Measurements from ENCODE around the gene DPP7.
"Not testable (repeated sequence)": the region's sequence is repeated elsewhere in the genome, so short reads cannot be mapped to it uniquely, and the experiment has no call there.

The DPP7 gene

DNA sequence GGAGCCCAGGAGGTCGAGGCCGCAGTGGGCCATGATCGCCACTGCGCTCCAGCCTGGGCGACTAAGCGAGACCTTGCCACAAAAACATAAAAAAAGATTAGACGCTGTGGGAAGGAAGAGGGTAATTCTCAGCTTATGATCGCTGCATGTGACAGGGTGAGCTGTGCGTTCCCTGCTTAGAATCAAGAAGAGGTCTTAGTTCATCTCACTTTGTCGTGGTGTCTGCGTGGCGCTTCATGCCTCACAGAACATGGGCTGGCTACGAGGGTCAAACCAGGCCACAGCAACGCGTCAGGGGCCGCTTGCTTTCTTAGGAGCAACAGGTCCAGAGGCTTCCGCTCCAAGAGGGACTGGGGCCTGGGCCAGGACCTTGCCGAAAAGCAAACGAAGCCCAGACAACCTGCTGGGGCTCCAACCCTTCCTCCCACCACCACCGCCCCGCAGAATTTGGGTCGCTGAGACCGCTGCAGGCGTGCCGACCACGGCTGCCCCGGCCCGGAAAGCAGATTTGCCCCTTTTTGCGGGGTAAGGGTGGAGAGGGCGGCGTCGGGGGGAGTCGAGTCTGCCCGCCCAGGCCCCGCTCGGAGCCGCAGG lies 14.4 kb upstream of the DPP7 start:
- DNase-seq, result no peak

GRCh38 chr9:137128158-137128861 lies 13.8 kb upstream of the DPP7 start:
- DNase-seq, result no peak

DNA sequence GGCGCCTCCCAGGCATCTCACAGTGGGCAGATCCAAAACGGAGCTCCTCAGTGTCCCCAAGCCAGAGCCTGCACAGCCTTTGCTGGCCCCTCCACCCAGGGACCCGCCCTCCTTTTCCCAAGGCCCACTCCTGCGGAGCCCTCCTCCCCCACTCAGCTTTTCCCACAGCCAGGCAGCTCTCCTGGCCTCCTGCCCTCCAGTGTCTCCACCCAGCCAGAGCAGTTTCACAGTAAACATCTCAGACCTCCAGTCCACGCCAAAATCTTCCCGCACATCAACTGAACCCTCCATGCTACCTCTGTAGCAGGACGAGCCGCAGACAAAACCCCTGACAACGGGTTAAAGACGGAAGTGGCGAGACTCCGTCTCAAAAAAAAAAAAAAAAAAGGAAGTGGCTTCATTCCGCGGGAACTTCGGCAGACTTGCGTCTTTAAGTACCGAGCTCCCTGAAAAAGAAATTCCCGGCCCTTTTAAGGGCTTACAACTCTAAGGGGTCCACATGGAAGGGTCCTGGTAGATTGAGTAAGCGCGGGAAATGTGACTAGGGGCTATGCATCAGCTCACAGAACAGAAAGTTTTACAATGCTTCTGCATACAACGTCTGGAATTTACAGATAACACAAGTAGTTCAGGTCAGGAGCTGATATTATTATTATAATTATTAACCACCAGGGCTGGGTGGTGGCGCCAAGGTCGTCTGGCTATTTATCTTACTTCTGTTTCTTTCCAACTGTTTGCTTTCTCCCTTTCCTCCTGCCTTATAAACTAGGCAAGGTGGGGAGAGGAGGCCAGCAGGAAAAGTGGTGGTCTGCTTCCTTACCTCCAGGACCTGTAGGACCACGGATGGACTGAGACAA lies 13.0 kb upstream of the DPP7 start:
- peak; percentile 18 for DNase-seq

- DNase-seq, result no peak
These were observed 12.3 kb upstream of the DPP7 start for GRCh38 chr9:137126786-137127185.

- not testable (repeated sequence) for DNase-seq
These were observed 9.5 kb upstream of the DPP7 start for GRCh38 chr9:137123952-137124462.

DNA sequence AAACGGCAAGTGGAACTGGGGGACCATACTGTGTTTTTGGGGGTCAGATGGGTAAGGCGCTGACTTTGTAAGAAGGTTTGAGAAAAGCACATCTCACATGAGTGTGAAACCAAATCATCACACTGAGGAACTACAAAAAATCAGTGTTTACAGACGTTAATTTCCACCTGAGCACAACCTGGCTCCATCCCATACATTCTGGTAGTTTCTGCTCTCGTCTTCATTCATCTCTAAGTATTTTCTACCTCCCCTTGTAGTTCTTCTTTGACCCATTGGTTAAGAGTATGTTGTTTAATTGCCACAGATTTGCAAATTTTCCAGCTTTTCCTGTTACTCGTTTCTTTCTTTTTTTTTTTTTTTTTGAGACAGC lies 8.9 kb upstream of the DPP7 start:
- DNase-seq, result no peak

GRCh38 chr9:137122796-137123467 lies 8.4 kb upstream of the DPP7 start:
- DNase-seq, result not testable (repeated sequence)

DNA sequence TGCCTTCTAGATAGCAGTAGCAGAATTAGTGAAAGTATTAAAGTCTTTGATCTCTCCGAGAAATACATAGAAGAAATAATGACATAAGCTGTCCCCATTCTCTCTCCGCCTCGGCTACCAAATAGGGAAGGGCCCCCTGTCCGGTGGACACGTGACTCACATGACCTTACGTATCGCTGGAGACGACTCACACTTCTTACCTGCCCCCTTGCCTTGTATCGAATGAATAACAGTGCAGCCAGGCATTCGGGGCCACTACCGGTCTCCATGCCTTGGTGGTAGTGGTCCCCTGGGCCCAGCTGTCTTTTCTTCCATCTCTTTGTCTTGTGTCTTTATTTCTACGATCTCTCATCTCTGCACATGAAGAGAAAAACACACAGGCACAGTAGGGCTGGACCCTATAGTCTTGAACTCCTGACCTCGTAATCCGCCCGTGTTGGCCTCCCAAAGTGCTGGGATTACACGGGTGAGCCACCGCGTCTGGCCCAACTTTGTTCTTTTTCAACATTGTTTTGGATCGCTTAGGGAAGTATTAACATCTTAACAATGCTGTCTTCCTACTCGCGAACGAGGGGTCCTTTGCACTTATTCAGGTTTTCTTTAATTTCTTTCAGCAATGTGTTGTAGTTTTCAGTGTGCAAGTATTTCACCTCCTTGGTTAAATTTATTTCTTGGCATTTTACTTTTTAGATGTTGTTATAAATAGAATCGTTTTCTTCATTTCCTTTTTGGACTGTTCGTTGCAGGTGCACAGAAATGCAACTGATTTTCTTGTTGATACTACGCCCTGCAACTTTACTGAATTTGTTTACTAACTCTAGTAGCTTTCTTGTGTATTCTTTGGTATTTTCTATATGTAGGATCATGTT lies 7.6 kb upstream of the DPP7 start:
- DNase-seq, result not testable (repeated sequence)

GRCh38 chr9:137118092-137118603 lies 3.6 kb upstream of the DPP7 start:
- not testable (repeated sequence) for DNase-seq

GRCh38 chr9:137117269-137117731 lies 2.8 kb upstream of the DPP7 start:
- DNase-seq, result no peak

DNA sequence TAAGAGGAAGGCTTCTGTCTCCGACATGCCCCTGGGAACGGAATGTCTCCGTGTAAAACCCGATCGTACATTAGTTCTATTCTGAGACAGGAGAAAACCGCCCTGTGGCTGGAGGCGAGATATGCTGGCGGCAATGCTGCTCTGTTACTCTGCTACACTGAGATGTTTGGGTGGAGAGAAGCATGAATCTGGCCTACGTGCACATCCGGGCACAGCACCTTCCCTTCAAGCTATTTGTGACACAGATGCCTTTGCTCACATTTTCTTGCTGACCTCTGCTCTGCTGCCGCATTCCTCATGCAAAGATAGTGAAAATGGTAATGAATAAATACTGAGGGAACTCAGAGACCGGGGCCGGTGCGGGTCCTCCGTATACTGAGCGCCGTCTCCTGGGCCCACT lies 2.2 kb upstream of the DPP7 start:
- no peak for DNase-seq

DNA sequence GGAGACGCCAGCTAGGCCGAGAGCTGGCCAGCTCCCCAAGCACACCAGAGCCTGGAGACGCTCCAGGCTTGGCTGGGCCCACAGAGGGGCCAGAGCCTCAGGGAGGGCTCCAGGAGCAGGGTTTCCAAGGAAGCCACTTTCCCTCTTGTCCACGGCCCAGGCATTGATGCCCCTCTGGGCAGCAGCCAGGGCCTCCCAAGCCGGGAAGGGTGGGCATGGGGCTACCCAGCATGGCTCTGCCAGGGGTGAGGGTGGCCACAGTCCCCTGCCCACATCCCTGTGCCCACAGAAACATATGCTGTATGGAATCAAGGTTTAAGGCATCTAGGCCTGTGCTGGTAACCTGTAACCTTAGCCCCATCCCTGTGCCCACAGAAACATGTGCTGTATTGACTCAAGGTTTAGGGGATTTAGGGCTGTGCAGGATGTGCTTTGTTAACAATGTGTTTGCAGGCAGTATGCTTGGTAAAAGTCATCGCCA lies 1.5 kb upstream of the DPP7 start:
- DNase-seq, result no peak

- no peak for DNase-seq
These were observed 977 bp upstream of the DPP7 start for GRCh38 chr9:137115394-137116026.

GRCh38 chr9:137114220-137114612 lies 317 bp downstream of the DPP7 start:
- no peak for DNase-seq

DNA sequence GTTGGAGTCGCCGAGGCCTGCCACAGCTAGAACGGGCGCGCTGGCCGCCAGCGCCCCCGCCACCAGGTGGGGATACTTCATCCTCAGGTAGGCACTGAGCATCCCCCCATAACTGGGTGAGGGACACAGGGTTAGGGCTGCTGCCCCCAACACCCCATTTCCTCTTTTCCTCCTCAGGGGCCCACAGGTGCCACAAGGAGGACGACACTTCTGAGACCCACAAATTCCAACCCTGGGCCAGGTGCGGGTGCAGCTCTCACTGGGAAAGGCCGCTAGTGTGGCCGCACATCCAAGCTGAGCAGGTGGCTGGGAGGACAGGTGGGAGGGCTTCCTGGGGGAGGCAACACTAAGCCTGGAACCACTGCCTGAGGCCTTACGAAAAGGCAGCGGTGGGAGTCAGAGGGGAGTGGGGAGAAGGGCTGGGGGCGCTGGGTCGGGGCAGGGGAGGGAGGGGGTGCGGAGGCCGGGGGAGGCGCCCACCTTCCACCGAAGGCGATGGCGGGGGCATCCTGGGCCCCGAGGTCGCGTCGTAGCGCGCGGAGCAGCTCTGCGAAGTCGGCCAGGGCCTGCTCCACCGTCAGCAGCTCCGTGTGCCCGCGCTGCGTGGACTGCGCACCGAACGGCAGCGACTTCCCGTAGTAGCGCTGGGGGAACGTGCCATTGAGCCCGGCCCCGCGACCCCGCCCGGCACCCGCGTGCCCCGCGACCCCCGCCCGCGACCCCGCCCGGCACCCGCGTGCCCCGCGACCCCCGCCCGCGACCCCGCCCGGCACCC lies 961 bp downstream of the DPP7 start:
- DNase-seq, result no peak

- no peak for DNase-seq
These were observed 1.8 kb downstream of the DPP7 start for GRCh38 chr9:137112564-137113384.

- no peak for DNase-seq
These were observed 2.6 kb downstream of the DPP7 start for GRCh38 chr9:137111788-137112563.
